Naive thymus-derived CD4-positive, alpha-beta T cell (primary cell): ENCODE measurements around the gene DMKN. TPM values are rescaled to one million over a fixed set of nuclear protein-coding genes. Genes with fewer than 3 reads are reported as not detected.

Experiments used
- ATAC-seq: fragments of 150-1000 bp; cut with Tn5 transposase; 2 replicates; pipeline ENCODE4 v1.10.0; 2021; ENCODE audit warnings: mild to moderate bottlenecking, moderate library complexity
- CTCF ChIA-PET: fragments of 350-600 bp; sonication (Branson Sonifier 250); formaldehyde crosslinking; loops from one replicate; lab custom pipeline; 2021; ENCODE audit warnings: antibody characterized with exemption; lab: Charles Lee
- POLR2A ChIA-PET: fragments of 350-600 bp; sonication (Branson Sonifier 250); formaldehyde crosslinking; loops from one replicate; lab custom pipeline; 2021; ENCODE audit warnings: antibody characterized with exemption, inconsistent platforms; lab: Charles Lee
- DNase-seq, 9 donors: peaks; one replicate each; pipeline versions ENCODE4 v3.0.0 to v3.0.0-alpha.2; 2020 to 2022; ENCODE audit warnings: mixed read lengths in 1 of 9
- H3K27ac ChIP-seq: one replicate; pipeline ENCODE4 v1.7.0; 2013; ENCODE audit warnings: mild to moderate bottlenecking, low read depth, low read length, moderate library complexity
- H3K27me3 ChIP-seq, 2 donors: one replicate each; pipeline ENCODE4 v1.7.0; 2013; ENCODE audit warnings: low read length in 2 of 2, mild to moderate bottlenecking in 2 of 2, moderate library complexity in 2 of 2; ENCODE audit not compliant: control insufficient read depth in 2 of 2, insufficient read depth in 2 of 2
- H3K36me3 ChIP-seq, 3 experiments: 1 replicate in 2 of 3; 2 replicates in 1 of 3; pipeline ENCODE4 v1.7.0; 2013; ENCODE audit warnings: low read length in 3 of 3, mild to moderate bottlenecking in 3 of 3, moderate library complexity in 1 of 3; ENCODE audit not compliant: insufficient read depth in 3 of 3, control insufficient read depth in 2 of 3
- H3K4me1 ChIP-seq, 2 donors: one replicate each; pipeline ENCODE4 v1.7.0; 2013; ENCODE audit warnings: low read length in 2 of 2, mild to moderate bottlenecking in 2 of 2, moderate library complexity in 1 of 2; ENCODE audit not compliant: control insufficient read depth in 2 of 2, insufficient read depth in 2 of 2
- H3K4me3 ChIP-seq: 2 replicates; pipeline ENCODE4 v1.7.0; 2013; ENCODE audit warnings: mild to moderate bottlenecking, low read length
- H3K9me3 ChIP-seq, 3 experiments: 1 replicate in 2 of 3; 2 replicates in 1 of 3; pipeline ENCODE4 v1.7.0; 2013; ENCODE audit warnings: low read length in 3 of 3; ENCODE audit not compliant: control insufficient read depth in 2 of 3
- H3K27ac Mint-ChIP-seq, 9 donors: one replicate each; pipeline ENCODE4 v1.8.0; 2020 to 2022; ENCODE audit warnings: mixed read lengths in 9 of 9, mild to moderate bottlenecking in 8 of 9, moderate library complexity in 5 of 9, inconsistent platforms in 2 of 9
- H3K27me3 Mint-ChIP-seq, 5 donors: one replicate each; pipeline ENCODE4 v1.8.0; 2021 to 2022; ENCODE audit warnings: mixed read lengths in 5 of 5, mild to moderate bottlenecking in 1 of 5
- H3K36me3 Mint-ChIP-seq, 5 donors: one replicate each; pipeline ENCODE4 v1.8.0; 2020 to 2022; ENCODE audit warnings: mixed read lengths in 5 of 5, mild to moderate bottlenecking in 3 of 5, inconsistent platforms in 1 of 5
- H3K4me1 Mint-ChIP-seq, 7 donors: one replicate each; pipeline ENCODE4 v1.8.0; 2020 to 2022; ENCODE audit warnings: mixed read lengths in 7 of 7, mild to moderate bottlenecking in 3 of 7, inconsistent platforms in 1 of 7
- H3K4me3 Mint-ChIP-seq, 10 donors: one replicate each; pipeline ENCODE4 v1.8.0; 2020 to 2022; ENCODE audit warnings: mild to moderate bottlenecking in 10 of 10, mixed read lengths in 10 of 10, moderate library complexity in 6 of 10, inconsistent platforms in 2 of 10
- H3K9me3 Mint-ChIP-seq, 11 donors: one replicate each; pipeline ENCODE4 v1.8.0; 2020 to 2022; ENCODE audit warnings: mixed read lengths in 11 of 11, mild to moderate bottlenecking in 4 of 11, inconsistent platforms in 1 of 11, moderate library complexity in 1 of 11
- intact Hi-C, 2 donors: fragments of 100-400 bp; cut with micrococcal nuclease; formaldehyde crosslinking; loops; one replicate each; pipeline ENCODE4 v1.15.1; 2023
- polyA plus RNA-seq, 2 donors: library from polyadenylated mRNA; unstranded; fragments of 300-500 nt; fragmentation: Illumina TruSeq; gene quantifications; one replicate each; pipeline ENCODE4 v1.2.3, GENCODE V29; 2021
- total RNA-seq, 6 experiments: library from RNA in 5 of 6; stranded (reverse) in 5 of 6; gene quantifications; 1 replicate in 5 of 6; 2 replicates in 1 of 6; pipeline ENCODE4 v1.2.3 and lab custom pipeline; 2021 to 2026

The DMKN gene
- total and polyA plus RNA-seq, 7 experiments from 2014 or later = 0.54 to 0.76 TPM; not detected in 5

GRCh38 chr19:35454663-35455062 lies 58.8 kb downstream of the DMKN start:
- Mint-ChIP-seq H3K36me3 (peaks cover 0 to 4% (median 0%) of the 10 kb centered on the region in 5 donors), H3K27me3 (peaks cover 0 to 32% (median 0%) of the 10 kb centered on the region in 5 donors)
- DNase-seq = no peak

DNA sequence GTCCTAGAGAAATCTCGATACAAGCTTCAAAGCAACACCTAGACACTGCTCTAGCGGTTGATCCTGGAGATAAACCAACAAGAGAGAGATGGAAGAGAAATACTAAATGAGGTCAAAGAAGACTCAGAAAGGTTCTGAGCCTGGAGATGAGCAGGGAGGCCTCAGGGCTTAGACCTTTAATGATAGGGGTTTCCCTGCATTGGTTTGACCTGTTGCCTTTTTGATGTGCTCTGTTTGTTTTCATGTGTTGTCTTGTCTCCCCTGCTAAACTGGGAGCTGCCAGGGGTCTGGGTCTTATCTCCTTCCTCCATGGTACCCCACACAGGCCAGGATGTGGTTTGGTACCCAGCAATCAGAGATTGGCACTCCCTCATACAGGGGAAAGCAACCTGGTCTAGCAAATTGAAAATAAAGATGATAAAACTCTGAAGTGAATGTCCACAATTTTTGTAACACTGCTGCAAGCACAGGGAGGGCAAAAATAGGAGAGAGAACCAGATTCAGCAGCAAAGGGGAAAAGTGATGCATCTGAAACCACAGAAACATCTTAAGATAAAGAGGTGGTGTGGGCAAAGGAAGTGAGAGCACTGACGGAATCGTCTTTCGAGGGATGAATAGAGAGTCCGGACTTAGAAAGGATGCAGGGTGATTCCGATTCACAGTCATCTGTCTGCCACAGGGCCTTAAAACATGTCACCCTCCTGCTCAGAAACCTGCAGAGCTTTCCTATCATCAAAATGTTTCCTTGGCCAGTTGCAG lies 61.9 kb downstream of the DMKN start:
- ChIA-PET CTCF (interaction anchor here (2.1 kb wide), 1 partner anchor 99 kb away, joined by 4 read pairs; no protein-coding TSS in a partner anchor), POLR2A (interaction anchor here (0.6 kb wide), 1 partner anchor 16 kb away, joined by 5 read pairs; no protein-coding TSS in a partner anchor)
- DNase-seq (no peak), ATAC-seq (peak; percentile 31)
- peaks cover 7 to 29% of the 10 kb centered on the region in 2 donors for H3K4me1 ChIP-seq
- peaks cover 0 to 2% (median 0%) of the 10 kb centered on the region in 11 donors for H3K9me3 Mint-ChIP-seq
- peaks cover 10 to 38% (median 30%) of the 10 kb centered on the region in 7 donors for H3K4me1 Mint-ChIP-seq
- no peaks in the 10 kb centered on the region for H3K27me3 ChIP-seq
- H3K4me3 Mint-ChIP-seq = peak overlapping the region in 3 of 10 donors; percentile 7 to 23 (median 21)
- peak overlapping the region in 2 of 9 donors; percentile 5 to 69 for H3K27ac Mint-ChIP-seq
- no peaks in the 10 kb centered on the region for H3K9me3 ChIP-seq
- no peaks in the 10 kb centered on the region for H3K36me3 ChIP-seq
- H3K27ac ChIP-seq = no peak overlapping the region
- no peak overlapping the region for H3K4me3 ChIP-seq
- peaks cover 0 to 4% (median 0%) of the 10 kb centered on the region in 5 donors for H3K36me3 Mint-ChIP-seq
- peaks cover 6 to 53% (median 8%) of the 10 kb centered on the region in 5 donors for H3K27me3 Mint-ChIP-seq
- intact Hi-C loops = no loop called here

More at GRCh38 chr19:35454663-35455062, 58.8 kb downstream of the DMKN start:
- Histone ChIP-seq H3K27me3 (no peaks in the 10 kb centered on the region), H3K4me1 (peaks cover 7 to 25% of the 10 kb centered on the region in 2 donors), H3K36me3 (no peaks in the 10 kb centered on the region), H3K4me3 (no peak overlapping the region), H3K27ac (no peak overlapping the region), H3K9me3 (no peaks in the 10 kb centered on the region)
- ChIA-PET CTCF (interaction anchor here (0.7 to 1.3 kb wide), 2 partner anchors 10 to 13 kb away, joined by 3 read pairs; no protein-coding TSS in a partner anchor), POLR2A (interaction anchor here (0.7 kb wide), 1 partner anchor 18 kb away, joined by 3 read pairs; no protein-coding TSS in a partner anchor)
- intact Hi-C loops = no loop called here
- Mint-ChIP-seq H3K27ac (no peak overlapping the region), H3K4me3 (no peak overlapping the region), H3K4me1 (peaks cover 16 to 32% (median 28%) of the 10 kb centered on the region in 7 donors), H3K9me3 (peaks cover 0 to 2% (median 0%) of the 10 kb centered on the region in 11 donors)
- no peak for ATAC-seq

GRCh38 chr19:35449359-35450043 lies 63.9 kb downstream of the DMKN start:
- DNase-seq (no peak), ATAC-seq (no peak)
- H3K27me3 Mint-ChIP-seq = peaks cover 8 to 53% (median 9%) of the 10 kb centered on the region in 5 donors
- intact Hi-C loops = no loop called here
- H3K4me1 ChIP-seq = peaks cover 7 to 28% of the 10 kb centered on the region in 2 donors
- peaks cover 0 to 4% (median 0%) of the 10 kb centered on the region in 5 donors for H3K36me3 Mint-ChIP-seq
- H3K27ac Mint-ChIP-seq = no peak overlapping the region
- H3K9me3 ChIP-seq = no peaks in the 10 kb centered on the region
- H3K27me3 ChIP-seq = no peaks in the 10 kb centered on the region
- no peaks in the 10 kb centered on the region for H3K36me3 ChIP-seq
- H3K4me3 ChIP-seq = no peak overlapping the region
- peaks cover 0 to 7% (median 0%) of the 10 kb centered on the region in 11 donors for H3K9me3 Mint-ChIP-seq
- H3K27ac ChIP-seq = no peak overlapping the region
- CTCF ChIA-PET = interaction anchor here (2.1 kb wide), 1 partner anchor 97 kb away, joined by 4 read pairs; no protein-coding TSS in a partner anchor
- POLR2A ChIA-PET = no interaction called here
- peaks cover 15 to 43% (median 28%) of the 10 kb centered on the region in 7 donors for H3K4me1 Mint-ChIP-seq
- H3K4me3 Mint-ChIP-seq = no peak overlapping the region

DNA sequence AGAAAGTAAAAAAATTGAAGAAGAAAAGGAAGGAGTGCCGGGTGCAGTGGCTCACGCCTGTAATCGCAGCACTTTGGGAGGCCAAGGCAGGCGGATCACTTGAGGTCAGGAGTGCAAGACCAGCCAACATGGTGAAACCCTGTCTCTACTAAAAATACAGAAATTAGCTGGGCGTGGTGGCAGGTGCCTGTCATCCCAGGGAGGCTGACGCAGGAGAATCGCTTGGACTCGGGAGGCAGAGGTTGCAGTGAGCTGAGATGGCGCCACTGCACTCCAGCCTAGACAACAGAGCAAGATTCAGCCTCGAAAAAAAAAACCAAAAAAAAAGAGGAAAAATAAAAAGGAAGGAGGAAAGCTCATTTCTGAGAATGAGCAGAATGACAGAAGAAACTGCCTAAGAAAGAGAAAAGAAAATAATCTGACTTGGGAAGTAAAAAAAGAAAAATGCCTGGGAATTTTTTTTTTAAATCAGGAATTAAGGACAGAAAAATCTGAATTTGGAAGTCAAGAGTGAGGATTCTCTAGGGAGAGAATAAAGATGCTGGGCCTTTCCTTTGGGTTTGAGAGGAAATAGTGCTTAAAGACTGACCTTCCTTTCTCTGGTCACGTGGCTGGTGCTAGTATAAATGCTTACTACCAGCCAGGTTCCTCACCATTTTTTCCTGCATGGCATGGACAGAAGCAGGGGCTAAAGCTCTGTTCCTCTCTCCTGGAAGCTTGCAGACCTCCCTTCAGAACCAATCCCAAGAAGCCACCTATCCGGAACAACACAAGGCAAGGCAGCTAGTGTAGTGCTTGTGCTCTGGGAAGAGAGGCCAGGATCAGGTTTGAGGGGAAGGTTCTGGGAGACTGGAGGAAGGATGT lies 65.6 kb downstream of the DMKN start, which contains the start of gene FFAR2:
TSS of gene FFAR2 (plus strand) at position 652 of the 864 bp plus-strand sequence. CDS start 1,458 bp downstream, outside the sequence.
- ChIA-PET POLR2A (no interaction called here), CTCF (no interaction called here)
- DNase-seq (no peak), ATAC-seq (no peak)
- Mint-ChIP-seq H3K4me1 (peaks cover 14 to 43% (median 28%) of the 10 kb centered on the region in 7 donors), H3K27ac (peak within 1 kb of the TSS in 1 of 9 donors; percentile 14), H3K27me3 (peaks cover 8 to 46% (median 9%) of the 10 kb centered on the region in 5 donors), H3K9me3 (peaks cover 0 to 7% (median 0%) of the 10 kb centered on the region in 11 donors), H3K4me3 (no peak within 1 kb of the TSS), H3K36me3 (peaks cover 0 to 4% (median 0%) of the 10 kb centered on the region in 5 donors)
- Histone ChIP-seq H3K27me3 (no peaks in the 10 kb centered on the region), H3K4me1 (peaks cover 7 to 28% of the 10 kb centered on the region in 2 donors), H3K4me3 (no peak within 1 kb of the TSS), H3K27ac (no peak within 1 kb of the TSS), H3K9me3 (no peaks in the 10 kb centered on the region), H3K36me3 (no peaks in the 10 kb centered on the region)
- intact Hi-C loops = no loop called here

Other genes starting within 250 kb of the DMKN start
- 100 to 1,000 TPM; 145 to 256 (median 225) TPM for gene USF2, start 244.7 kb downstream of the DMKN start, total RNA-seq
- gene USF2, start 244.7 kb downstream of the DMKN start, polyA plus RNA-seq = 1 to 10 TPM; 6.8 to 7.0 TPM
- gene HAMP, start 231.1 kb downstream of the DMKN start, total RNA-seq = 1 to 10 TPM in 2 of 5 experiments, under 1 TPM in 3; 0.44 to 2.5 (median 0.66) TPM
- gene HAMP, start 231.1 kb downstream of the DMKN start, polyA plus RNA-seq = not detected
- gene MAG, start 221.5 kb downstream of the DMKN start, total RNA-seq = under 1 TPM in 1 of 5 experiments, not detected in 4; 0.29 TPM
- under 1 TPM in 1 of 2 donors, not detected in 1; 0.31 TPM for gene MAG, start 221.5 kb downstream of the DMKN start, polyA plus RNA-seq
- gene CD22, start 184.5 kb downstream of the DMKN start, total RNA-seq = 10 to 100 TPM in 1 of 5 experiments, 1 to 10 TPM in 4; 1.5 to 23.9 (median 1.9) TPM
- 1 to 10 TPM in 1 of 2 donors, under 1 TPM in 1; 0.70 to 1.1 TPM for gene CD22, start 184.5 kb downstream of the DMKN start, polyA plus RNA-seq
- 1 to 10 TPM in 1 of 5 experiments, under 1 TPM in 2, not detected in 2; 0.10 to 1.3 (median 0.24) TPM for gene FFAR1, start 165.7 kb downstream of the DMKN start, total RNA-seq
- gene FFAR1, start 165.7 kb downstream of the DMKN start, polyA plus RNA-seq = not detected
- under 1 TPM in 3 of 5 experiments, not detected in 2; 0.31 to 0.91 (median 0.72) TPM for gene FFAR3, start 155.2 kb downstream of the DMKN start, total RNA-seq
- not detected for gene FFAR3, start 155.2 kb downstream of the DMKN start, polyA plus RNA-seq
- under 1 TPM in 1 of 5 experiments, not detected in 4; 0.24 TPM for gene GPR42, start 142.6 kb downstream of the DMKN start, total RNA-seq
- gene GPR42, start 142.6 kb downstream of the DMKN start, polyA plus RNA-seq = not detected
- 1 to 10 TPM in 2 of 5 experiments, not detected in 3; 2.2 to 7.1 TPM for gene FFAR2, start 65.4 kb downstream of the DMKN start, total RNA-seq
- not detected for gene FFAR2, start 65.4 kb downstream of the DMKN start, polyA plus RNA-seq
- gene KRTDAP, start 23.2 kb downstream of the DMKN start, total RNA-seq = not detected
- gene KRTDAP, start 23.2 kb downstream of the DMKN start, polyA plus RNA-seq = not detected
- gene SBSN, start 14.7 kb upstream of the DMKN start, total RNA-seq = not detected
- not detected for gene SBSN, start 14.7 kb upstream of the DMKN start, polyA plus RNA-seq
- not detected for gene GAPDHS, start 19.8 kb upstream of the DMKN start, total RNA-seq
- gene GAPDHS, start 19.8 kb upstream of the DMKN start, polyA plus RNA-seq = not detected
- 10 to 100 TPM; 24.7 to 54.0 (median 34.6) TPM for gene TMEM147, start 32.0 kb upstream of the DMKN start, total RNA-seq
- 100 to 1,000 TPM; 143 to 154 TPM for gene TMEM147, start 32.0 kb upstream of the DMKN start, polyA plus RNA-seq
- gene ATP4A, start 50.0 kb upstream of the DMKN start, total RNA-seq = not detected
- gene ATP4A, start 50.0 kb upstream of the DMKN start, polyA plus RNA-seq = not detected
- not detected for gene PMIS2, start 72.5 kb upstream of the DMKN start, total RNA-seq
- not detected for gene PMIS2, start 72.5 kb upstream of the DMKN start, polyA plus RNA-seq
- 10 to 100 TPM; 23.6 to 40.0 (median 28.4) TPM for gene HAUS5, start 99.1 kb upstream of the DMKN start, total RNA-seq
- gene HAUS5, start 99.1 kb upstream of the DMKN start, polyA plus RNA-seq = 1 to 10 TPM; 7.6 TPM
- gene RBM42, start 115.4 kb upstream of the DMKN start, total RNA-seq = 10 to 100 TPM; 39.0 to 98.2 (median 51.3) TPM
- 10 to 100 TPM; 48.7 to 49.8 TPM for gene RBM42, start 115.4 kb upstream of the DMKN start, polyA plus RNA-seq
- gene ETV2, start 128.1 kb upstream of the DMKN start, total RNA-seq = under 1 TPM in 3 of 5 experiments, not detected in 2; 0.56 to 0.71 (median 0.70) TPM
- gene ETV2, start 128.1 kb upstream of the DMKN start, polyA plus RNA-seq = under 1 TPM; 0.61 to 0.89 TPM
- 100 to 1,000 TPM; 172 to 464 (median 232) TPM for gene COX6B1, start 134.7 kb upstream of the DMKN start, total RNA-seq
- gene COX6B1, start 134.7 kb upstream of the DMKN start, polyA plus RNA-seq = 100 to 1,000 TPM; 819 to 873 TPM
- 1 to 10 TPM in 1 of 5 experiments, under 1 TPM in 1, not detected in 3; 0.41 to 1.3 TPM for gene UPK1A, start 152.9 kb upstream of the DMKN start, total RNA-seq
- gene UPK1A, start 152.9 kb upstream of the DMKN start, polyA plus RNA-seq = not detected
- gene ZBTB32, start 190.9 kb upstream of the DMKN start, total RNA-seq = 10 to 100 TPM in 1 of 5 experiments, 1 to 10 TPM in 1, under 1 TPM in 2, not detected in 1; 0.35 to 41.6 (median 1.0) TPM
- gene ZBTB32, start 190.9 kb upstream of the DMKN start, polyA plus RNA-seq = not detected
- gene KMT2B, start 204.4 kb upstream of the DMKN start, total RNA-seq = 10 to 100 TPM; 64.2 to 79.8 (median 77.3) TPM
- gene KMT2B, start 204.4 kb upstream of the DMKN start, polyA plus RNA-seq = 1 to 10 TPM in 1 of 2 donors, under 1 TPM in 1; 0.60 to 3.2 TPM
- 100 to 1,000 TPM in 2 of 5 experiments, 10 to 100 TPM in 3; 61.4 to 113 (median 62.8) TPM for gene IGFLR1, start 228.8 kb upstream of the DMKN start, total RNA-seq
- 100 to 1,000 TPM in 1 of 2 donors, 10 to 100 TPM in 1; 99.5 to 107 TPM for gene IGFLR1, start 228.8 kb upstream of the DMKN start, polyA plus RNA-seq
- 10 to 100 TPM; 33.7 to 86.8 (median 68.6) TPM for gene U2AF1L4, start 231.8 kb upstream of the DMKN start, total RNA-seq
- 10 to 100 TPM; 75.7 to 89.7 TPM for gene U2AF1L4, start 231.8 kb upstream of the DMKN start, polyA plus RNA-seq
- gene PSENEN, start 232.0 kb upstream of the DMKN start, total RNA-seq = 10 to 100 TPM; 20.4 to 50.9 (median 26.3) TPM
- gene PSENEN, start 232.0 kb upstream of the DMKN start, polyA plus RNA-seq = 10 to 100 TPM; 49.0 to 79.1 TPM
- 10 to 100 TPM in 4 of 5 experiments, 1 to 10 TPM in 1; 7.9 to 33.1 (median 18.9) TPM for gene LIN37, start 234.9 kb upstream of the DMKN start, total RNA-seq
- gene LIN37, start 234.9 kb upstream of the DMKN start, polyA plus RNA-seq = 10 to 100 TPM in 1 of 2 donors, 1 to 10 TPM in 1; 6.7 to 20.6 TPM
- gene HSPB6, start 243.4 kb upstream of the DMKN start, total RNA-seq = under 1 TPM in 1 of 5 experiments, not detected in 4; 0.22 TPM
- gene HSPB6, start 243.4 kb upstream of the DMKN start, polyA plus RNA-seq = not detected
- 10 to 100 TPM; 34.0 to 47.3 (median 39.7) TPM for gene PROSER3, start 244.5 kb upstream of the DMKN start, total RNA-seq
- gene PROSER3, start 244.5 kb upstream of the DMKN start, polyA plus RNA-seq = 1 to 10 TPM; 5.4 to 6.8 TPM